T-helper 17 cell (primary cell): ENCODE measurements around the gene GNS. TPM values are rescaled to one million over a fixed set of nuclear protein-coding genes. Genes with fewer than 3 reads are reported as not detected.

Experiments
- ATAC-seq: fragments of 150-1000 bp; cut with Tn5 transposase; 2 replicates; pipeline ENCODE4 v1.10.0; 2021; ENCODE audit warnings: mild to moderate bottlenecking, moderate library complexity
- DNase-seq, 3 donors: peaks; one replicate each; pipeline versions ENCODE4 v3.0.0 to v3.0.0-alpha.2; 2020 to 2021
- H3K9me3 ChIP-seq: one replicate; pipeline ENCODE4 v1.7.0; 2013; ENCODE audit warnings: low read length, mild to moderate bottlenecking; ENCODE audit not compliant: control insufficient read depth, poor library complexity, severe bottlenecking
- H3K27ac Mint-ChIP-seq: one replicate; pipeline ENCODE4 v1.8.0; 2022; ENCODE audit warnings: mild to moderate bottlenecking, moderate library complexity, mixed read lengths
- H3K27me3 Mint-ChIP-seq: one replicate; pipeline ENCODE4 v1.8.0; 2022; ENCODE audit warnings: mixed read lengths
- H3K36me3 Mint-ChIP-seq: one replicate; pipeline ENCODE4 v1.8.0; 2022; ENCODE audit warnings: low read depth, mixed read lengths
- H3K4me1 Mint-ChIP-seq: one replicate; pipeline ENCODE4 v1.8.0; 2022; ENCODE audit warnings: mild to moderate bottlenecking, mixed read lengths
- H3K4me3 Mint-ChIP-seq: one replicate; pipeline ENCODE4 v1.8.0; 2022; ENCODE audit warnings: mild to moderate bottlenecking, moderate library complexity, mixed read lengths
- total RNA-seq, 4 donors: library from RNA in 2 of 4; stranded (reverse) in 2 of 4; gene quantifications; one replicate each; pipeline ENCODE4 v1.2.3 and lab custom pipeline; 2022 to 2026

GNS gene
- total RNA-seq, 2 donors from 2014 or later: 21.0 to 22.4 TPM

GRCh38 chr12:64681200-64682052 is 77.8 kb downstream of the GNS start:
- Mint-ChIP-seq H3K4me3 (peak overlapping the region; percentile 77), H3K27me3 (no peaks in the 10 kb centered on the region), H3K27ac (peak overlapping the region; percentile 100), H3K36me3 (peaks cover 5% of the 10 kb centered on the region), H3K4me1 (peaks cover 60% of the 10 kb centered on the region)
- ATAC-seq (no peak), DNase-seq (no peak)
- no peaks in the 10 kb centered on the region for H3K9me3 ChIP-seq

DNA sequence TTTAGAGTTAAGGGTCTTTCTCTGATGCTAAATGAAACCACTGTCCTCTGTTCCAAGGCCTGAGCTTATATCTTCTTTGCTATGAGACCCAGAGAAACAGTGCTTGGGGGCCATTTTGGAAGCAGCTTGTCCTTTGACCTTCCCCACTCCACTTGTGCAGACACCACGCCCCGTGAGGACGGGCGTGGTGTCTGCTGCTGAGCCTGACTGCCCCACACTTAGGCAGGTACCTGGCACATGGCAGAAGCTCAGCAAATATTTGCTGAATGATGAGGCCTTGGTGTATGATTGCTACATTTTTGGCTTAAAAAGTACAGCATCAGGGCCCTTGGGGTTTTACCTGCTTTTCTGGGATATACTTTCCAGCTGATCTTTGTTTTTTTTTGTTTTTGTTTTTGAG is 79.0 kb downstream of the GNS start:
- Mint-ChIP-seq H3K27me3 (no peaks in the 10 kb centered on the region), H3K4me1 (peaks cover 58% of the 10 kb centered on the region), H3K27ac (peak overlapping the region; percentile 100), H3K4me3 (peak overlapping the region; percentile 83), H3K36me3 (peaks cover 5% of the 10 kb centered on the region)
- DNase-seq (no peak), ATAC-seq (no peak)
- H3K9me3 ChIP-seq: no peaks in the 10 kb centered on the region

- DNase-seq (peak; percentile 25 to 48 (median 44)), ATAC-seq (peak; percentile 77)
- Mint-ChIP-seq H3K27ac (peak overlapping the region; percentile 100), H3K36me3 (peaks cover 4% of the 10 kb centered on the region), H3K4me3 (peak overlapping the region; percentile 83), H3K27me3 (no peaks in the 10 kb centered on the region), H3K4me1 (peaks cover 57% of the 10 kb centered on the region)
- H3K9me3 ChIP-seq: no peaks in the 10 kb centered on the region
These were observed 79.7 kb downstream of the GNS start for GRCh38 chr12:64679487-64680001.

DNA sequence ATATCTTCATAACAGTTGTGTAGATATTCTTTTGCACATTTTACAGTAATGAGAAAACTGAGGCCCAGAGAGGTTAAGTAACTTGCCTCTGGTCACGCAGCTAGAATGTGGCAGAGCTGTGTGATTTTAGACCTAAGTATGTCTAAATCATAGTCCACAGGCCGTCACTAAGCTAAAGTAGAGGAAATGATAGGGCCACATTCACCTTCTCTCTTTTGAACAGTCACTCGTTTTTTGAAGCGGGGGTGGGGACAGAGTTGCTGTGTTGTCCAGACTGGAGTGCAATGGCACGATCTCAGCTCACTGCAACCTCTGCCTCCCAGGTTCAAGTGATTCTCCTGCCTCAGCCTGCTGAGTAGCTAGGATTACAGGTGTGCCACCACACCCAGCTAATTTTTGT is 80.4 kb downstream of the GNS start:
- ATAC-seq: no peak

DNA sequence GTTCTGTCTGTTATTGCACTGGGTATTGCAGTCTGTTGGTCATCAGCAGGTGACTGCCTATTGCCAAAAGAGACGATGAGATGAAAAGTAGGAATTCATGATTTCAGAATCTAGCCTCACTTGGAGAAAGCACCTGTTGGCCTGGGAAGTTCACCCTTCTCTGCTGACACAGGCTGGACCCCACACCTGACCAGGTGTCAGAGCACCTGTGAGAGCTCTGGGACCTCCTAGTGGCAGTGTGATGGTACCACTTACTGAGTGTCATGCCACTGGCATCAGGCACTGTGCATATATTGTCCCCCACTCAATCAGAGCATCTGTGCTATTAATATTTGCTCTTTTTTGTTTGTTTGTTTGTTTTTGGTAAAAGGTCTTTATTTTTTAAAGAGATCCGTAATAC is 81.0 kb downstream of the GNS start:
- no peak for DNase-seq
- peak overlapping the region; percentile 100 for H3K27ac Mint-ChIP-seq
- H3K36me3 Mint-ChIP-seq: no peaks in the 10 kb centered on the region
- H3K4me3 Mint-ChIP-seq: peak overlapping the region; percentile 45
- no peaks in the 10 kb centered on the region for H3K9me3 ChIP-seq
- no peak for ATAC-seq
- H3K27me3 Mint-ChIP-seq: no peaks in the 10 kb centered on the region
- H3K4me1 Mint-ChIP-seq: peaks cover 56% of the 10 kb centered on the region

More for the DNA sequence above, 80.4 kb downstream of the GNS start:
- H3K9me3 ChIP-seq: no peaks in the 10 kb centered on the region
- H3K4me1 Mint-ChIP-seq: peaks cover 58% of the 10 kb centered on the region
- H3K27ac Mint-ChIP-seq: peak overlapping the region; percentile 100
- DNase-seq: no peak
- H3K4me3 Mint-ChIP-seq: peak overlapping the region; percentile 83
- H3K36me3 Mint-ChIP-seq: peaks cover 2% of the 10 kb centered on the region
- no peaks in the 10 kb centered on the region for H3K27me3 Mint-ChIP-seq

DNA sequence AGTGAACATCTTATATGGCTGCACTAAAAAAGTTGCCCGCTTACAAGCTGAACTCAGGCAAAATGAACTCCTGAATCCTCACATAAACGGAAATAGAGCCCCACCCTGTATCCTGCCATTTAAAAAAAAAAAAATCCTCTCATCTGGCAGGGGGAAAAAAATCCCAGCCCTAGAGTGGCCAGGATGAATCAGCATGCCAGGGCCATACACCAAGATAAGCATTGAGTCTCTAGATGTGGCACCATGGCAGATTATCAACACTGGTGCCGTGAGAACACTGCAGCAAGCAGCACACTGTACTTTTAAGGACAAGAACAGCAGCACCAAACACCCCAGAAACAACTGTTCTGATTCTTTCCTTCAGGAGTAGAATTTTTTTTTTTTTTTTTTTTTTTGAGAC is 83.4 kb downstream of the GNS start:
- no peaks in the 10 kb centered on the region for H3K9me3 ChIP-seq
- Mint-ChIP-seq H3K36me3 (peaks cover 3% of the 10 kb centered on the region), H3K27ac (peak overlapping the region; percentile 100), H3K27me3 (no peaks in the 10 kb centered on the region), H3K4me1 (peaks cover 57% of the 10 kb centered on the region), H3K4me3 (peak overlapping the region; percentile 59)
- DNase-seq (no peak), ATAC-seq (no peak)

GRCh38 chr12:64674367-64674922 is 84.8 kb downstream of the GNS start:
- Mint-ChIP-seq H3K4me1 (peaks cover 62% of the 10 kb centered on the region), H3K4me3 (peak overlapping the region; percentile 86), H3K27ac (peak overlapping the region; percentile 100), H3K27me3 (no peaks in the 10 kb centered on the region), H3K36me3 (peaks cover 3% of the 10 kb centered on the region)
- DNase-seq: peak; percentile 24 to 49 (median 37)
- ATAC-seq: peak; percentile 76
- no peaks in the 10 kb centered on the region for H3K9me3 ChIP-seq

GRCh38 chr12:64673490-64674169 is 85.6 kb downstream of the GNS start:
- H3K4me3 Mint-ChIP-seq: peak overlapping the region; percentile 86
- H3K4me1 Mint-ChIP-seq: peaks cover 70% of the 10 kb centered on the region
- no peaks in the 10 kb centered on the region for H3K27me3 Mint-ChIP-seq
- peaks cover 3% of the 10 kb centered on the region for H3K36me3 Mint-ChIP-seq
- ATAC-seq (no peak), DNase-seq (no peak)
- no peaks in the 10 kb centered on the region for H3K9me3 ChIP-seq
- peak overlapping the region; percentile 100 for H3K27ac Mint-ChIP-seq

DNA sequence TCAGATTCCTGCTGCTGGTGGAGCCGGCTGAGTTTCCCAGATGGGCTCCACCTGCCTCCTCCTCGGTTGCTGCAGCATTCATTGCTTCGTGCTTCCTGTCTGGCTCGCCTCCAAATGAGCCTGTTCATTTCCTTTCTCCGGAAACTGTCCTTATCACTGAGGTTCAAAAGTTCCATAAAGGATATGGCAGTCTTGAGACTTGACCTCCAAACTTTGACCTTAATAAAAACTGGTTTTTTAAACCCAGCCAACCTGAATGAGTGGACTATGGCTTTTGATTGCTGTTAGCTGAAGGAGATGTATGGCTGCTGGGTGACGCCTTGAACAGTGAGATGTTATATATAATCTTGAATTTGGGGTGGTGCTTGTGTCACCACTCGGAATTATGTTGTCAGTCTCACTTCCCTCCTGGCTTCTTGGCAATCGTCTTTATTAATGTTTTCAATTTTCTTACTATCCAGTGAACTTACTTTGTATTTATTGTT is 86.2 kb downstream of the GNS start:
- peak in 1 of 3 donors; percentile 33 for DNase-seq
- peak overlapping the region; percentile 81 for H3K4me3 Mint-ChIP-seq
- H3K4me1 Mint-ChIP-seq: peaks cover 70% of the 10 kb centered on the region
- H3K27ac Mint-ChIP-seq: peak overlapping the region; percentile 100
- H3K9me3 ChIP-seq: no peaks in the 10 kb centered on the region
- H3K36me3 Mint-ChIP-seq: peaks cover 3% of the 10 kb centered on the region
- H3K27me3 Mint-ChIP-seq: no peaks in the 10 kb centered on the region
- no peak for ATAC-seq

- H3K27me3 Mint-ChIP-seq: no peaks in the 10 kb centered on the region
- peak overlapping the region; percentile 78 for H3K4me3 Mint-ChIP-seq
- peaks cover 71% of the 10 kb centered on the region for H3K4me1 Mint-ChIP-seq
- DNase-seq (no peak), ATAC-seq (no peak)
- peak overlapping the region; percentile 100 for H3K27ac Mint-ChIP-seq
- peaks cover 3% of the 10 kb centered on the region for H3K36me3 Mint-ChIP-seq
- H3K9me3 ChIP-seq: no peaks in the 10 kb centered on the region
These were observed 87.5 kb downstream of the GNS start for GRCh38 chr12:64671681-64672080.

DNA sequence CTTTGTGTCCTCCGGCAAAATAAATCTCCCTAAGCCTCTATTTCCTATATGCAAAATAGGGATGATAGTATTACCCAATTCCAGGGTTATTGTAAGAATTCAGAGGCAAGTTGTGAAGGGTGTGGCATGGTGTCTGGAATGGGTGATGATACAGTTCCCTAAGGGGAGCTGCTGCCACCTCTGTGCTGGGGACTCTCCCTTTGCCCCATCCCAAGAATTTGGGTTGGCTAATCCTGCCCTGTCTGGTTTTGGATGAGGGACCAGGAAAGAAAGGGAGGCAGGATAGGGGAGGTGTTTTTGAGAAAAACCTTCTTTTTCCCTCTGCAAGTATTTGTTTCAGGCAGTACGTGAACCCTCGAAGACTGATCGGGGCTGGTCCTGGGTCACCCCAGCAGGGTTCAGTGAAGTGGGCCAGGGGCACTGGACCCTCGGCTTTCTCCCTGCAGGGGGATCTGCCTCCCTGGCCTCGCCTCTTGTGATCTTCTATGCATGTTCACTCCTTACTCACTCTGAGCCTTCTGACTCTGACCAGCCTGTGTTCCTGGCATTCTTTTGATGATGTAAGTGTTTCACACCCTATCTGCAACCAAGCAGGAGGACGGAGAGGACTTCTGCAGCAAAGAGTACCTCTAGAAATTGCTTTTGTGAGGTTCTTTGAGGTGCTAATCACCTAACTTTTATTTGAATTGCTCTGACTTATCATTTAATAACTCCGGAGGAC is 88.1 kb downstream of the GNS start:
- peak overlapping the region; percentile 100 for H3K27ac Mint-ChIP-seq
- no peak for DNase-seq
- H3K9me3 ChIP-seq: no peaks in the 10 kb centered on the region
- H3K27me3 Mint-ChIP-seq: no peaks in the 10 kb centered on the region
- ATAC-seq: no peak
- peaks cover 3% of the 10 kb centered on the region for H3K36me3 Mint-ChIP-seq
- H3K4me3 Mint-ChIP-seq: peak overlapping the region; percentile 93
- H3K4me1 Mint-ChIP-seq: peaks cover 77% of the 10 kb centered on the region

GRCh38 chr12:64670019-64670418 is 89.2 kb downstream of the GNS start:
- ATAC-seq (peak; percentile 3), DNase-seq (no peak)
- Mint-ChIP-seq H3K4me3 (peak overlapping the region; percentile 93), H3K27me3 (no peaks in the 10 kb centered on the region), H3K36me3 (peaks cover 3% of the 10 kb centered on the region), H3K4me1 (peaks cover 77% of the 10 kb centered on the region), H3K27ac (peak overlapping the region; percentile 100)
- H3K9me3 ChIP-seq: no peaks in the 10 kb centered on the region
